A673 (cell line): ENCODE data around the gene GPR158.

Experiments used
- CTCF ChIP-seq: fragments of 300-800, 200-600 bp; sonication (generic); conservative IDR thresholded peaks from 2 replicates; pipeline ENCODE4 v1.5.1; 2017; ENCODE audit warnings: low read depth, mild to moderate bottlenecking, antibody characterized with exemption, low read length, moderate library complexity, mixed read lengths
- EZH2 ChIP-seq: fragments of 200-600 bp; sonication (generic); IDR thresholded peaks from 2 replicates; pipeline ENCODE4 v1.6.1; 2017; ENCODE audit warnings: borderline replicate concordance, low read depth, mild to moderate bottlenecking, mixed read lengths, antibody characterized with exemption, low read length; ENCODE audit not compliant: poor library complexity, severe bottlenecking

DNA sequence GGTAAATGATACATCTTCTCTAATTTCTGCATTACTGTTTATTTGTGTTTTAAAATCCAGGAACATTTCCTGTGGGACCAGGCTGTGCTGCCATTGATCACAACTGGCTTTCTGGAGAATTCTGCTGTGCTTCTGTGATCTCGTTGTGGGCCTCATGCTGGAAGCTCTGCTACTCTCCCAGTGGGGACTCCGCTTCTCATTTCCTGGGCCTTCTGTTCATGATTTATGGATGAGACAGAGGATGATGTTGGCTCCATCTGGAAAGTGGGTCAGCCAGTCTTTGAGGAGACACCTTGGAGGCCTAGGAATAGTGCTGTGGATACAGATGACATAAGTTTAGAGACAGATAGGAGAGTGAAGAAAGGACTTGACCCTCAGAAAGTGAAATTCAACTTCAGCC lies 15.2 kb upstream of the GPR158 start:
- TF ChIP-seq CTCF (no peak), EZH2 (no peak)
